HT1080 (cell line): ENCODE results near the gene WNK2. TPM values are rescaled to one million over a fixed set of nuclear protein-coding genes. Genes with fewer than 3 reads are reported as not detected.

Experiments
- DNase-seq: peaks from one replicate; pipeline ENCODE4 v3.0.0-alpha.2; 2015; ENCODE audit warnings: low read depth
- total RNA-seq: library from RNA; depleted of rRNA; stranded (reverse); fragments of >200 nt; shearing (Covaris generic); gene quantifications from 2 replicates; pipeline ENCODE4 v1.2.3, GENCODE V29; 2014

The WNK2 gene
- total RNA-seq, 1 experiment from 2014 or later: not detected

DNA sequence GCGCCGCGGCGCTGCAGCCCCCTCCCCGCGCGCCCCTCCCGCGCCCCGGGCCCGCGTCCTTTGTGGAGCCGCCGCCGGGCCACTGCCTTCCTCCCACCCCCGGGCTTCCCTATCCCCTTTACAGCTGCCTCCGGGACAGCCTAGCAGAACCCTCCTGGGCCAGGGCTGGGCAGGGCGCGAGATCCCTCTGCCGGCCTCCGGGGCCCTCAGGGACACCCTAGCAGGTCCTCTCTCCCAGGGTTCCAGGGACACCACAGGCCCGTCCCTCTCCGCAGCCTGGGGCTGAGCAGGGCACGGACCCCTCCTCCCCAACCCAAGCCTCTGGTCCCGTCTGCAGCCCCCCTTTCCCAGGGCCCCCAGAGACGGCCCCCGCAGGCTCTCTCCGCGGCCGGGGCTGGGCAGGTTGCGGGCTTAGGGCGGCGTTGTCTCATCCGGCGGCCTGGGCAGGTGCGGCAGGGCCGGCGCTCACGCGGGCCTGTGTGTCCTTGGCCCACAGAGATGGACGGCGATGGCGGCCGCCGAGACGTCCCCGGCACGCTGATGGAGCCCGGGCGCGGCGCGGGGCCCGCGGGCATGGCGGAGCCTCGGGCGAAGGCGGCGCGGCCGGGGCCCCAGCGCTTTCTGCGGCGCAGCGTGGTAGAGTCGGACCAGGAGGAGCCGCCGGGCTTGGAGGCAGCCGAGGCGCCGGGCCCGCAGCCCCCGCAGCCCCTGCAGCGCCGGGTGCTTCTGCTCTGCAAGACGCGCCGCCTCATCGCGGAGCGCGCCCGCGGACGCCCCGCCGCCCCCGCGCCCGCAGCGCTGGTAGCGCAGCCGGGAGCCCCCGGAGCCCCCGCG is 710 bp downstream of the WNK2 start:
- DNase-seq: no peak

DNA sequence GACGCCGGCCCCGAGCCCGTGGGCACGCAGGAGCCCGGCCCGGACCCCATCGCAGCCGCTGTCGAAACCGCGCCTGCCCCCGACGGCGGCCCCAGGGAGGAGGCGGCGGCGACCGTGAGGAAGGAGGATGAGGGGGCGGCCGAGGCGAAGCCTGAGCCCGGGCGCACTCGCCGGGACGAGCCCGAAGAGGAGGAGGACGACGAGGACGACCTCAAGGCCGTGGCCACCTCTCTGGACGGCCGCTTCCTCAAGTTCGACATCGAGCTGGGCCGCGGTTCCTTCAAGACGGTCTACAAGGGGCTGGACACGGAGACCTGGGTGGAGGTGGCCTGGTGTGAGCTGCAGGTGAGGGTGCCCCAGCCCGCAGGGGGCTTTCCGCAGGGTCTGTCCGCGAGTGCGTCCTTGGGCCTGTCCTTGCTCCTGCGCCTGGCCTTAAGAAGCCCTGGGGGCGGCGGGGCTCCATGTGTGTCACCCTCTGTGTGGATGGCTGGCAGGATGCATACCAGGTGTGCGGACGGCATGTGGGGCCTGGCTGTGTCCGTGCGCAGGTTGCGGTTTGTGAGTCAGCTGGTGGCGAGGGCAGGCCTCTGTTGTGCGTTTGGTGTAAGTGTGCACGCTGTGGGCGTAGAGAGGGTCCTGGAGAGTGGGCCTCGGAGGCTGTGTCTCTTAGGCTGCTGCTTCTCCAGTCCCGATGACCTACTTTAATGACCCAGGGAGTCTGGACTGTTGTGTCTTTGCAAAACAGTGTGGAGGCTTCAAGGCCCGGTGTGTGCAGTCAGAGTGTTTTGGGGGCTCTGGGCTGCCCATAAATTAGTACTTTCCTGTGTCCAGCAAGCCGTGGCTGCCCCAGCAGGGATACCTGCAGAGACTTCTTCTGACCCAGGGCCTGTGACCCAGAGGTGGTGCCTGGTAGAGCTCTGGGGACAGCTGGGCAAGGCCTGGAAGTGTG is 1.6 kb downstream of the WNK2 start:
- no peak for DNase-seq

DNA sequence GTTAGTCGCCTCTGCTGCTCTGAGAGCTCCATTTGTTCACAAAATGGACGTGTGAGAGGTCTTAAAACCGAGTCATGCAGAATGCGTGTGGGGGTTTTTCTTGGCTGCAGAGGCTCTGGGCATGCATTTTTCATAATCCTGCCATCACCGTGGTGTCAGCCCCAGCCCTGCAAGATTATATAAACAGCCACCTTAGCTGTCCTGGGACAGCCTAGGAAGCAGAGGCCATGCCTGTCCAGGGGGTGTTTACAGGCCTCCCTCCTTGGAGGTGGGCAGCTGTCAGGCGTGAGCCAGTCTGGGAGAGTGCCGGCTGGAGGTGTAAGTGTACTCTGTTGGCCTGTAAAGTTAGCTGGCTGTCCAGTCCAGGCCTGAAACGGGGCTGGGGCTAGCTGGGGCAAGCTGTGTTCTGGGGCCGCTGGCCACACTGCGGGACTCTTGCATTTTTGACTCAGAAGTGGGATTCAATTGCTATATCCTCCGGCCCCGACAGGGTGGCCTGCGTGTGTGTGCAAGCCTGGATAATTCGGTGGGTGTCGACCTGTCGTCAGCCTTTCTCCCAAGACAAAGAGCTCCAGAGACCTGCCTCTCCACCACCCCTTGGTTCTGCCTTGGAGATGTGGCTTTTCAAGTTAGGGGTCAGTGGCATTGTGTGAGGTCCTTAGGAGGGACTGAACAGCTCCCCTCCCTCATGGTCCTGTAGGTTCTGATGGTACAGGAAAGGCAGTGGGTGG is 2.4 kb downstream of the WNK2 start:
- no peak for DNase-seq

DNA sequence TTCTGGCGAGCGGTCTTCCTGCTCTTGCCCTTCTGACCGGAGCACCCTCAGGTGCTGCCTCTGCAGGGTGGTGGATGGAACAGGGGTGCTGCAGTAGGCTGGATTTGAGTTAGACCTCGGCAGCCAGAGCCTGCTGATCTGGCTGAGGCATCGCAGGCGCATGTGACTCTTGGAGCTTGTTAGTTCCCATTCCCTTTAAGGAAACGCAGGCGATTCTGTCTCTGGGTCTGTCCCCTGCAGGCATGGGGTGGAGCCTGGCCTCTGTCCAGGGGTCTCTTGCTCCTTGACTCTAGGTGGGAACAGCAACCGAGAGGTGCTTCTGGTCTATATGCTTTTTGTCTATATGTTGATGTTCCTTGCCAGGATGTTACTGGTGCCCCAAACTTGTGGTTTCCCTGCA is 3.1 kb downstream of the WNK2 start:
- no peak for DNase-seq

DNA sequence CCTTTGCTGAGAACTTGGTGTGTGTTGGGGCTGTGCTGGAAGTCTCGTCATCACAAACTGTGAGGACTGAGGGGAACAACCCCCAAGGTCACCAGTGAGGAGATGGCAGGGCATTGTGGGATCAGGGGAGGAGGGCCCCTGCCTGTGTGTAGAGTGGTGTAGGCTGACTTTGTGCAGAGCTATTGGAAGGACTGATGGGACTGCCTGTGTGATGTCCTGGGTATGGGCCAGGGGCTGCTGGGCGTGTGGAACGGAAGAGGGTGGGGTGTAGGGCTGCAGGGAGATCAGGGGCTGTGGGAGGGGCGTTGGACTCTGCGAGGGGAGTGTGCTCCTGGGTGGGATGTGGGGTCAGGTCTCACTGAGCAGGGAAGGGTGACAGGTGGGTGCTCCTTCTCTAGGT is 3.6 kb downstream of the WNK2 start:
- no peak for DNase-seq

DNA sequence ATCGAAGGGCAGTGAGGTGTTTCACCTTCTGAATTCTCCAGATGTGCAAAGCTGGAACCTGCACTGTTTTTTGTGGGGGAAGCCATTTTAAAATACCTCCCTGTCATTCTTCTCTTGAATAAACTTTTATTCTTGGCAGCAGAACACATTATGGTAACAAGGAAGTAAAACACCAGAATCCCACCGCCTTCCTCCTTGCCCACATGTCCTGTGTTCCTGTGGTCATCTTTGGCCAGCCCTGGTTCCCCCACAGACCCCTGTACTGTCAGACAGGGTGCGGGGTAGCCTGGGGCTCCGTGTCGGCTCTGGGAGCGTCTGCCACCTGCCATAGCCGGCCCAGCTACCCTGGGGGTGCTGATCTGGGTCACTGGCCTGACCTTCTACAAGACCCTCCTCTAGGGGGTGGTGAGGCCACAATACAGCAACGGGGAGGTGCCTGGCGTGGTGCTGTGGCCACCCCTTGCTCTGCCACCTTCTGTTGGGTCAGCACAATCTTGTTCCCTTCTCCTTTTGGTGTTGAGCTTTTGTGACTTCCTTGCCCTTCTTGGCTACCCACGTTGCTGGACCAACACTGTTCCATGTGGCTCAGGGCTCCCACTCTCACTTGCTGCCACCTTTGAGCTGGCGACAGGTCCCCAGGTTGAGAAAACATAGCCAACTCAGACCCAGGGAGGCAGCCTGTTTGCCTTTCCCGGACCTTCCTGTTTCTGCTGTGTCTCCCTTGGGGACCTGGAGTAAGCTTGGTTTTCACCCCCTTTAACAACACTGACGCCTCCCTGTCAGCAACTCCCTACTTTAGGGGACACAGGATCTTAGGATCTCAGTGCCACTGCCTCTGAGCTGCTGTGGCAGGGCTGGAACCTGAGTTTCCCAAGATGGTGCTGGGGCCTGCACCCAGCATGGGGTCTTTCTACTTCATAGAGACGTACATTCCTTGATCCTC is 4.8 kb downstream of the WNK2 start:
- no peak for DNase-seq

DNA sequence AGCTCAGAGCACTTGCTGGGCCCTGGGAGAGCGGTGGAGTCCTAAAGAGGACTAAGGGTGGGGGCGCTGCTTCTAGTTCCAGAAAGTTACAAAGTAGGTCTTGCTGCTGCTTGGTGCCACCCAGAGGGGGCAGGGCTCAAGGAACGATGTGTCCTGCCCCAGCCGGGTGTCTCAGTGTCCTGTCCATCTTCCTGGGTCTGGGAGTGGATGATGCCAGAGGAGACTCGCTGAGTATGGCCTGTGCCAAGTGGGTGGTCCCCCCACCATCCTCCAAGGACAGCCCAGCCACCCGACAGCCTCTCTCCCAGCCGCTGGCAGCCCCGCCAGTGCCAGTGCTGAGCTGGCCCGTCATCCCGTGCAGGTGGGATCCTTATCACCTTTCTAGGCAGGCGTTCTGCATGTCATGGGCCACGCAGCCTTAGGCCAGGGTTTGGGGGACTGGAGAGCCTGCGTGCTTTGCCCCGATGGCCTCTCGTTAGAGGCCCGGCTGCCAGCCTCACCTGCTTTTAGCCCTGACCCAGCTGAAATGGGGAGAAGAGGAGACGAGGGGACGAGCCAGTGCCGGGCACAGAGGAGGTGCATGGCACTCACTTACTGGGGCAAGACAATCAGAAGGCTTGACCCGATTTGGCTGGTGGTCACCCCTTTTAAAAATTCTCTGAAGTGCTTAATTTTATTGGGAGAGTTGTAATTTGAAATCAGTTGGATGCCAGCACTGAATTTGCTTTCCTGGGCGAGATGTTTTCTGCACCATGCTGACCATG is 5.6 kb downstream of the WNK2 start:
- DNase-seq: no peak

DNA sequence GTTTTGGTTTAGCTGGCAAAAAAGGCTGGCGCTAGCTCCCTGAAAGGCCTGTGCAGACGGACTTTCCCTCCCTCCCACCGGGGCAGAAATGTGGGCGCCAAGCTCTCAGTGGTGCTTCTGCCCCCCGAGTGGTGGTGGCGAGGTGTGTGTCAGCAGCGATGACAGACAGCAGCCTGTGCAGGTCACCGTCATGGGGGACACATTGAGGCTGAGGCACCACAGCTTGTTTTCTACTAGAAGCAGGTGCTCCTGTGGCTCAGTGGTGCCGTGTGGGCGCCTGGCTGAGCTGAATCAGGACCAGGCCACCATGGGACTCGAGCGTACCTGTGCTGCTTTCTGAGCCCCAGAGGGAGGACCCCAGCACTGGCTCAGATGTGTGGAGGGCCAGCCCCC is 6.2 kb downstream of the WNK2 start:
- DNase-seq: no peak

DNA sequence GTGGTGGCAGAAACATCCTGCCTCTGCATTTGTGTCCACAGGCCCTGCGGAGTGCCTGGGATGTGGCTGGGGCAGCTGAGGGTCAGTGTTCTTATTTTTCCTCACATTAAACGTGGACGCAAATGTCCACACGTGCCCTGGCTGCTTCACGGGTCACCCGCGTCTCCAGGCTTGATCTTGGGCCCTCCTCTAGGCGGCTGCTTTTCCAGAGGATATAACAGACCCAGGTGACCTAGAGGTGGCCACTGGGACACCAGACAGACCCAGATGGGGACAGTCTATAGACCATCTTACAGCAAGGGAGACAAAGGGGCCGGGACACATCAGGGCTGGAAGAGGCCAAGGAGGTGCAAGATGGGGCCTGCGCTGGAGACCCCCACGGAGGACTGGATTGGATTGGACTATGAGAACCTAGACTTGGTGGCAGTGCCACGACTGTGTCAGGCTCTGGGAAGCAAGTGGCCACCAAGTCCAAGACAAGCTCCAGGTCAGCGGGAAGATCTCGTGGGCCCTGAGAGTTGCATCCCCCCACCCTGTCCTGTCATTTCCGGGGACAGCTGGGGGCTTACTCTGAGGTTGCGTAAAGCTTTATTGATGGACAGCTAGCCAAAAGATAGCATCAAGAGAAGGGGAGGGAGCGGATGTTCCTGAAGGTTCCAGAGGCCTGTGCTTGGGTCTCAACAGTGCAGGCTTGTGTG is 6.9 kb downstream of the WNK2 start:
- DNase-seq: no peak

DNA sequence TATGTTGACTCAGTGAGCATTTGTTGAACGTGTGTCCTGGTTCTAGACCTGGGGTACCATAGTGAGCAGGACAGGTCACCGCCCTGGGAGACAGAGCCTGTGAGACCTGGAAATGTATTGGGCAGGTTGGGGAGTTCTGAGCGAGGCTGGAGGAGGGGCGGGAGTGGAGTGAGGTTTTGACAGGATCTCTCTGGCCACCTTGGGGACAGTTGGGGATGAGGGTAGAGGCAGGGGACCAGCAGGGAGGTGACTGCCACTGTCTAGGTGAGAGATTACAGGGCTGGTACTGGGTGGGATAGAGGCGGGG is 7.4 kb downstream of the WNK2 start:
- no peak for DNase-seq

DNA sequence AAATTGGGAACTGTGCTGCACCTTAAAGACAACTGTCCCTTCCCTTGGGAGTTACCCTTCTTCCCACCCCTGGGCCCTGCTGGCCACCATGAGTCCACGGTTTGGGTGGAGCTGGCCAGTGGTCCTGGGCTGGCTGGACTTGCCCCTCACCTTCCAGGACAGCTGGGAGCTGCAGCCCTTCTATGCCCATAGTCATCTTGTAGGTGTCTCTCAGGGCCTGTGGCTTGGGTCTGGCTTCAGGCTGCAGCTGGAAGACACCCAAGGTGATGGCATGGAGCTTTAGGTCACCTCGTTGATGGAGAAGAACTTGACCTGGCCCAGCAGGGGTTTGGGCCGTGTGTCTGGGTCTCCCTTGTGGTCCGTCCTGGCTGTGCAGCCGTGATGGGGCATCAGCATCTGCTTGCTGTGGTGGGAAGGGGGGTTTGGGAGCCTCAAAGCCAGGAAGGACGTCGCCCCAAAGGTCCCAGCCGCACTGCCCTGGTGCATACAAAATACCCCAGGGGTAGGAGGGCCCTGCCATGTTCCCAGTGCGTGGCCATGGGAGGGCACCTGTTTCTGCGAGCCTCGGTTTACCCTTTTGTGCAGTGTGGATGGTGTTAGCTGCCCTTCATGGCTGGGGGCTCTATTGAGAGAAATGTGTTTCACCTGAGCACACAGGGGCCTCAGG is 8.9 kb downstream of the WNK2 start:
- DNase-seq: no peak

DNA sequence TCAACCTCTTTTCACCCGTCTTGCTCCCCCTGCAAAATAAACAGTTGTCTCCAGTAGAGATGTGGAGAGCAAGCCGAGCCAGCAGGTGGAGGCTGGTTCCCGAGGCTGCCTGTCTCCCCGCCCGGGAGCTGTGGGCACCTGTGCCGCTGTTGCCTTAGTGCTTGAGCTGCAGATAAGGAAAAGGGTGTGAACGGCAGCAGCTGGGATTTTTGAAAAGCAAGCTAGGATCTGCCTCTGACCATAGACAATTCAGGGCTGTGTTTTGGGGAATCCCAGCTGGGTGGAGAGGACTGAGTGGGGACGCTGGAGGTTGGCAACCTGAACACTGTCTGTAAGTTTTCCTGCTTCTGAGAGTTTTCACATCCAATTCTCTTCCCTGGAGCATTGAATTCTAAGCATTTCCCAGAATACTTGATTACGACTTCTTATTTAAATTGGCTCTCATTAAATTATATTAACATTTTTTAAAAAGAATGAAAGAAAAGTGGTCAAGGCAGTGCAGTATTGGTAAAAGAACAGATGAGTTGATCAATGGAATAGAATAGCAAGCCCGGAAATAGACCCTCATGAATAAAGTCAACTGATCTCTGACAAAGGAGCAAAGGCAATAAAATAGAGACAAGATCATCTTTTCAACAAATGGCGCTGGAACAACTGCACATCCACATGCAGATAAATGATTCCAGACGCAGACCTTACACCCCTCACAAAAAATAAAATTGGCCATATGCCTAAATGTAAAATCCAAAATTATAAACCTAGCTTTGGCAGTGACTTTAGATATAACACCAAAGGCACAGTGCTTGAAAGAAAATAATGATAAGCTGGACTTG is 9.7 kb downstream of the WNK2 start:
- no peak for DNase-seq

DNA sequence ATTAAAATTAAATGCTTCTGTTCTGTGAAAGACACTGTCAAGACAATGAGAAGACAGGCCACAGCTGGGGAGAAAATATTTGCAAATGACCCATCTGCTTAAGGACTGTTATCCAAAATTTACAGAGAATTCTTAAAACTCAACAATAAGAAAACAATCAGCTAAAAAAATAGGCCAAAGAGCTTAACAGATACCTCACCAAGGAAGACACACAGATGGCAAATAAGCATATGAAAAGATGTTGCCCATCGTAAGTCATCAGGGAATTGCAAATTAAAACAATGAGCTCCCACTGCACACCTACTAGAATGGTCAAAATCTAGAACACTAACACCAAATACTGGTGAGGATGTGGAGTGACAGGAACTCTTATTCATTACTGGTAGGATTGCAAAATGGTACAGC is 10.3 kb downstream of the WNK2 start:
- DNase-seq: no peak

DNA sequence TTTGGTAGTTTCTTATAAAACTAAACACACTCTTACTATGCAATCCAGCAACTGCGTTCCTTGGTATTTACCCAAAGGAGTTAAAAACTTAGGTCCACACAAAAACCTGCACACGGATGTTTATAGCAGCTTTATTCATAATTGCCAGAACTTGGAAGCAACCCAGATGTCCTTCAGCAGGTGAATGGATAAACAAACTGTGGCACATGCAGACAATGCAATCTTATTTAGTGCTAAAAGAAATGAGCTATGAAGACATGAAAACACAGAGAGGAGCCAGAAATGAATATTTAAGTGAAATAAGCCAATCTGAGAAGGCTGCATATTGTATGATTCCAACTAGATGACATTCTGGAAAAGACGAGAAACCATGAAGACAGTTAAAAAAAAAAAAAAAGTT is 10.7 kb downstream of the WNK2 start:
- no peak for DNase-seq

DNA sequence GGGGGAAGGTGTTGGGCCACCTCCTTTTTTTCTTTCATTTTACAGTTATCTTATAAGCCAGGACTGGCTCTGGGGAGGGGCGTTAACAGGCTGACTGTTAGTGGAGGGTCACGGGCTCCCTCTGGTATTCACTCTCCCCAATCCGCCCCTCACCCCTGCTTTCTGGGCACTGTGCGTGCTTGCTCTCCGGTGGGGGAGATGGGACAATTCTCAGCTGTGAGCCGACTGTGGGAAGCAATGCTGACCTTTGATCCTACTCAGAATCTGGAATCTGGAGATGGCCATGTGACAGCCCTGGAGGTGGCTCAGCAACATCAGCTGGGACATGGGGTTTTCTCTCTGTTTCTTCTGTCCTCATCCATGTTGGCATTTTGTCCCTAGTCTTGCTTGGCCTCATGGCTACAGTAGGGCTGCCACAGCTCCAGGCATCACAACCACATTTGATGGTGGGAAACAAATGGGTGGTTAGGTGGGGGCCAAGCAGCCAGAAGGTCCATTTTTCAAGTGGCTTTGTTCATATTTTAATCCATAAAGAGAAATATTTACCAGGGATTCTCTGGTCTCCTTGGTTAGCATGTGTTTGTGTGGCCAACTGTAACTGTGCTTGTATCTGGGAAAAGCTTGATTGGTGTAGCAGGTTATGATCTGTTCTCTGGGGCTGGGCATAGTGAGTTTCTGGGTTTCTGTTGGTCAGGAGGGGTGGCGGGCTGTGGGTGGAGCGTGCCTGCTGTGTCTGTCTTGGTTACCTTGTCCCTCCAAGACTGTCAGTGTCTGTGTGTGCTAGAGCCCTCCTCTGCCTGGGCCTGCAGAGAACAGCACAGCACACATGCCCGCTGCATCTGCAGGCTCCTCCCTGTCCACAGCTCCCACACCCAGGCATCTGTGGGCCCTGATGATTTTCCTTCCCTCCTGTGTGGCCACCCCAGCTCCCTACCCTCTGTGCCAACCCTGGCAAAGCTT is 12.4 kb downstream of the WNK2 start:
- no peak for DNase-seq

DNA sequence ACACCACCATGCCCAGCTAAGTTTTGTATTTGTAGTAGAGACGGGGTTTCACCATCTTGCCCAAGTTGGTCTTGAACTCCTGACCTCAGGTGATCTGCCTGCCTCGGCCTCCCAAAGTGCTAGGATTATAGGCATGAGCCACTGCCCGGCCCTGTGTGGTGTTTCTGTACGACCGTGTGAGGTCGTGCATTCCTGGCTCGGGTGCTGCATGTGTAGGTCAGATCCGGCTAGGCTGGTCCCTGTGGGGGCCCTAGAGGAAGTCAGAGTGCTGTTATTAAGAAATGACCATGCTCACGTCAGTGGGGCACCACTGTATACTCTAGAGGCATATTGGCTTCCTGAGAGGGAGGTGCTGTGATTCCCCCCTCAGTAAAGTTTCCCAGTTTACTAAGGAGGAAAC is 13.7 kb downstream of the WNK2 start:
- no peak for DNase-seq
